Transverse colon (tissue), 4 donors: Measurements from ENCODE around the gene C10orf105. TPM values are rescaled to one million over a fixed set of nuclear protein-coding genes. Genes with fewer than 3 reads are reported as not detected.
A peak's percentile ranks its signal among the peaks of the same experiment; 100 is the strongest.

Source experiments
- DNase-seq: peaks from one replicate; pipeline ENCODE4 v3.0.0-alpha.2; 2019
- H3K27ac ChIP-seq, 4 donors: fragments of 200-600 bp; sonication (generic); 2 replicates each; pipeline ENCODE4 v1.5.1; 2016 to 2018; ENCODE audit warnings: inconsistent platforms in 4 of 4
- H3K27me3 ChIP-seq: fragments of 200-600 bp; sonication (generic); 2 replicates; pipeline ENCODE4 v1.5.1; 2017; ENCODE audit warnings: inconsistent platforms
- H3K36me3 ChIP-seq, 4 donors: fragments of 200-600 bp; sonication (generic); 2 replicates each; pipeline ENCODE4 v1.5.1; 2017 to 2019; ENCODE audit warnings: inconsistent platforms in 4 of 4
- H3K4me1 ChIP-seq, 4 donors: fragments of 200-600 bp; sonication (generic); 2 replicates each; pipeline ENCODE4 v1.5.1; 2017 to 2020; ENCODE audit warnings: inconsistent platforms in 4 of 4
- H3K4me3 ChIP-seq, 4 donors: fragments of 200-600 bp; sonication (generic); 1 replicate in 1 of 4; 2 replicates in 3 of 4; pipeline versions ENCODE4 v1.5.1 to v1.6.1; 2017 to 2019; ENCODE audit warnings: inconsistent platforms in 4 of 4
- H3K9me3 ChIP-seq, 2 donors: fragments of 200-600 bp; sonication (generic); 2 replicates each; pipeline ENCODE4 v1.5.1; 2017 to 2019; ENCODE audit warnings: inconsistent platforms in 2 of 2
- CTCF ChIP-seq, 5 experiments: fragments of 200-600 bp in 3 of 5; fragments of 450-650 bp in 2 of 5; sonication (generic) in 3 of 5; IDR thresholded peaks; 1 replicate in 2 of 5; 2 replicates in 3 of 5; pipeline ENCODE4 v1.5.1; 2016 to 2017; ENCODE audit warnings: antibody characterized with exemption in 5 of 5, inconsistent platforms in 3 of 5, mild to moderate bottlenecking in 2 of 5, moderate library complexity in 1 of 5
- EP300 ChIP-seq: sonication (generic); formaldehyde crosslinking; IDR thresholded peaks from one replicate; pipeline ENCODE4 v1.6.1; 2017; ENCODE audit warnings: antibody characterized with exemption, low read depth
- POLR2A ChIP-seq: fragments of 450-650 bp; IDR thresholded peaks from one replicate; pipeline ENCODE4 v1.6.1; 2016; ENCODE audit warnings: antibody characterized with exemption, mild to moderate bottlenecking, moderate library complexity
- POLR2AphosphoS5 ChIP-seq, 3 donors: sonication (generic); formaldehyde crosslinking; IDR thresholded peaks; one replicate each; pipeline ENCODE4 v1.6.1; 2016; ENCODE audit warnings: antibody characterized with exemption in 3 of 3
- WGBS, 2 donors: methylation state at CpG; one replicate each; pipeline ENCODE4 v1.1.5; 2018; ENCODE audit warnings: low coverage in 1 of 2; 5-methylcytosine and 5-hydroxymethylcytosine counted together
- in situ Hi-C, 4 donors: fragments of 200-750 bp; cut with MboI; loops; one replicate each; pipeline versions ENCODE4 v1.15.0 to v1.15.1; 2017; ENCODE audit warnings: low sequenced_read_pairs in 3 of 4, low pct_ligation_motif_present in 1 of 4, low pct_unique_long_range_greater_than_20kb in 1 of 4
- intact Hi-C: fragments of 100-400 bp; cut with DNase I; formaldehyde crosslinking; loops from one replicate; pipeline ENCODE4 v1.15.1; 2023; ENCODE audit warnings: low total_unique reads
- total RNA-seq, 4 donors: library from RNA; depleted of rRNA; stranded (reverse); fragments of >200 nt; gene quantifications; one replicate each; pipeline ENCODE4 v1.1.0, GENCODE V29; 2016

C10orf105 gene
- total RNA-seq, 4 donors from 2014 or later: 0.16 TPM; not detected in 3

- Histone ChIP-seq H3K36me3 (no peaks in the 10 kb centered on the region), H3K4me3 (no peak overlapping the region), H3K9me3 (no peaks in the 10 kb centered on the region), H3K27me3 (no peaks in the 10 kb centered on the region), H3K27ac (peak overlapping the region; percentile 68 to 81 (median 78)), H3K4me1 (peaks cover 18 to 52% (median 34%) of the 10 kb centered on the region in 4 donors)
- no peak for DNase-seq
- in situ Hi-C loops (no loop called here), intact Hi-C loops (no loop called here)
- TF ChIP-seq EP300 (no peak), POLR2A (no peak), POLR2AphosphoS5 (IDR thresholded peaks at IDR 0.05) (no peak), CTCF (IDR thresholded peaks at IDR 0.05) (no peak)
- WGBS, 2 donors: 44 to 63% methylated on average over 1 to 3 of the region's 3 CpGs
Observed at GRCh38 chr10:71737834-71738197, 18.2 kb upstream of the C10orf105 start.

- Histone ChIP-seq H3K27ac (peak overlapping the region; percentile 68 to 81 (median 78)), H3K4me1 (peaks cover 18 to 52% (median 34%) of the 10 kb centered on the region in 4 donors), H3K4me3 (no peak overlapping the region), H3K27me3 (no peaks in the 10 kb centered on the region), H3K36me3 (no peaks in the 10 kb centered on the region), H3K9me3 (no peaks in the 10 kb centered on the region)
- DNase-seq: peak; percentile 53
- intact Hi-C loops: no loop called here
- peak in 1 of 3 donors; percentile 18 for TF ChIP-seq POLR2AphosphoS5 (IDR thresholded peaks at IDR 0.05)
- no peak for TF ChIP-seq POLR2A
- in situ Hi-C loops: no loop called here
- WGBS, 2 donors: 59 to 71% methylated on average over 2 to 12 of the region's 12 CpGs
Observed at GRCh38 chr10:71737001-71737833, 17.6 kb upstream of the C10orf105 start.

GRCh38 chr10:71736570-71736952 lies 17.0 kb upstream of the C10orf105 start:
- Histone ChIP-seq H3K9me3 (no peaks in the 10 kb centered on the region), H3K27ac (peak overlapping the region; percentile 68 to 81 (median 78)), H3K27me3 (no peaks in the 10 kb centered on the region), H3K4me3 (no peak overlapping the region), H3K4me1 (peaks cover 18 to 52% (median 34%) of the 10 kb centered on the region in 4 donors), H3K36me3 (no peaks in the 10 kb centered on the region)
- intact Hi-C loops (no loop called here), in situ Hi-C loops (no loop called here)
- TF ChIP-seq POLR2A (no peak), CTCF (IDR thresholded peaks at IDR 0.05) (no peak), POLR2AphosphoS5 (IDR thresholded peaks at IDR 0.05) (no peak), EP300 (no peak)
- WGBS, 2 donors: 33 to 70% methylated on average over 1 to 2 of the region's 2 CpGs
- no peak for DNase-seq

GRCh38 chr10:71735709-71736569 lies 16.4 kb upstream of the C10orf105 start:
- H3K4me1 ChIP-seq: peaks cover 18 to 52% (median 34%) of the 10 kb centered on the region in 4 donors
- intact Hi-C loops: no loop called here

More at GRCh38 chr10:71735709-71736569, 16.4 kb upstream of the C10orf105 start:
- H3K9me3 ChIP-seq: no peaks in the 10 kb centered on the region
- peak overlapping the region; percentile 68 to 81 (median 78) for H3K27ac ChIP-seq
- TF ChIP-seq EP300 (no peak), POLR2AphosphoS5 (IDR thresholded peaks at IDR 0.05) (no peak), CTCF (IDR thresholded peaks at IDR 0.05) (no peak), POLR2A (no peak)
- 81 to 94% methylated on average over 3 to 16 of the region's 16 CpGs for WGBS, 2 donors
- peak; percentile 62 for DNase-seq
- H3K4me3 ChIP-seq: no peak overlapping the region
- in situ Hi-C loops: no loop called here
- H3K36me3 ChIP-seq: no peaks in the 10 kb centered on the region
- H3K27me3 ChIP-seq: no peaks in the 10 kb centered on the region
